GM12875 (cell line): Measurements from ENCODE around the gene ACACA.

Source experiments
- H3K4me3 ChIP-seq: one replicate; pipeline ENCODE4 v1.5.1; 2011; ENCODE audit warnings: low read depth, low read length, control low read depth
- TF ChIP-seq, protein P1 (sequence below): IDR thresholded peaks from 2 replicates; pipeline ENCODE4 v1.5.1; 2011; ENCODE audit warnings: low read depth, mild to moderate bottlenecking, control low read depth, inconsistent platforms, low read length, moderate library complexity, borderline replicate concordance; ENCODE audit not compliant: insufficient read depth

The ACACA gene

DNA sequence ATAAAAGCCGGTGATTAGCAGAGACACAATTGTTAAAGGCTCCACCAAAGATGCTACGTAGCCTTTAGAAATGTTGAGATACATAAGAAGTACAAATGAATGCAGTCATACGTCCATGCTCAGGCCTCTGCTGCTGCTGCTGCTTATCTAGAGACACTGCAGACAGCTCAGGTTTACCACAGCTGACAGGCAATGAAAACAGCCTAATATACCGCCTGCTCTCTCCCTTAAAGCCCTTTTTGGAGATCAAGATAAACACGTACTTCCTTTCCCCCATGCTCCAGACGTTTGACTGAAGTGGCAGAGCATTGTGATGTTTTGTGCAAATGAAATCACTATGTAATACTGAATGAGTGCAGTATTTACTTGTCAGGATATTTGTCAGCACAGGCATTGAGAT is 272.6 kb downstream of the ACACA start:
- no peak overlapping the region for H3K4me3 ChIP-seq
- TF ChIP-seq, protein P1, sequence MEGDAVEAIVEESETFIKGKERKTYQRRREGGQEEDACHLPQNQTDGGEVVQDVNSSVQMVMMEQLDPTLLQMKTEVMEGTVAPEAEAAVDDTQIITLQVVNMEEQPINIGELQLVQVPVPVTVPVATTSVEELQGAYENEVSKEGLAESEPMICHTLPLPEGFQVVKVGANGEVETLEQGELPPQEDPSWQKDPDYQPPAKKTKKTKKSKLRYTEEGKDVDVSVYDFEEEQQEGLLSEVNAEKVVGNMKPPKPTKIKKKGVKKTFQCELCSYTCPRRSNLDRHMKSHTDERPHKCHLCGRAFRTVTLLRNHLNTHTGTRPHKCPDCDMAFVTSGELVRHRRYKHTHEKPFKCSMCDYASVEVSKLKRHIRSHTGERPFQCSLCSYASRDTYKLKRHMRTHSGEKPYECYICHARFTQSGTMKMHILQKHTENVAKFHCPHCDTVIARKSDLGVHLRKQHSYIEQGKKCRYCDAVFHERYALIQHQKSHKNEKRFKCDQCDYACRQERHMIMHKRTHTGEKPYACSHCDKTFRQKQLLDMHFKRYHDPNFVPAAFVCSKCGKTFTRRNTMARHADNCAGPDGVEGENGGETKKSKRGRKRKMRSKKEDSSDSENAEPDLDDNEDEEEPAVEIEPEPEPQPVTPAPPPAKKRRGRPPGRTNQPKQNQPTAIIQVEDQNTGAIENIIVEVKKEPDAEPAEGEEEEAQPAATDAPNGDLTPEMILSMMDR: no peak

DNA sequence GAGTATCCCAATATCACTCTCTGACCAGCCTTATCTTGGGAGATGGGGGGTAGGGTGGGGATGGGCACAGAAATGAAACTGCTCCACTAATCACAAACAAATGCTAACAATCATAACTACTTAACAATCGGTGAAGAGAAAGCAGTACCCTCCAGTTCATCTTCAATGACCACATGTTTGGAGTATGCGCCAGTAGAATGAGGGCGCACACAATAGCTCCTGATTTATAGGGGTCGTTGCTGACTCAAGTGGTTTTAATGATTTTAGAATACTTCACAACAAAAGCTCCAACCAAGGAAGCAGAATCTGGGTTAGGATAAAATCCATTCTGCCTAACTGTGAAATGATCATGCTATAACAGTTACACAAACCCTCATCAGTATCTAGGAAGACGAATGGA is 273.5 kb downstream of the ACACA start:
- TF ChIP-seq, protein P1: no peak
- no peak overlapping the region for H3K4me3 ChIP-seq

DNA sequence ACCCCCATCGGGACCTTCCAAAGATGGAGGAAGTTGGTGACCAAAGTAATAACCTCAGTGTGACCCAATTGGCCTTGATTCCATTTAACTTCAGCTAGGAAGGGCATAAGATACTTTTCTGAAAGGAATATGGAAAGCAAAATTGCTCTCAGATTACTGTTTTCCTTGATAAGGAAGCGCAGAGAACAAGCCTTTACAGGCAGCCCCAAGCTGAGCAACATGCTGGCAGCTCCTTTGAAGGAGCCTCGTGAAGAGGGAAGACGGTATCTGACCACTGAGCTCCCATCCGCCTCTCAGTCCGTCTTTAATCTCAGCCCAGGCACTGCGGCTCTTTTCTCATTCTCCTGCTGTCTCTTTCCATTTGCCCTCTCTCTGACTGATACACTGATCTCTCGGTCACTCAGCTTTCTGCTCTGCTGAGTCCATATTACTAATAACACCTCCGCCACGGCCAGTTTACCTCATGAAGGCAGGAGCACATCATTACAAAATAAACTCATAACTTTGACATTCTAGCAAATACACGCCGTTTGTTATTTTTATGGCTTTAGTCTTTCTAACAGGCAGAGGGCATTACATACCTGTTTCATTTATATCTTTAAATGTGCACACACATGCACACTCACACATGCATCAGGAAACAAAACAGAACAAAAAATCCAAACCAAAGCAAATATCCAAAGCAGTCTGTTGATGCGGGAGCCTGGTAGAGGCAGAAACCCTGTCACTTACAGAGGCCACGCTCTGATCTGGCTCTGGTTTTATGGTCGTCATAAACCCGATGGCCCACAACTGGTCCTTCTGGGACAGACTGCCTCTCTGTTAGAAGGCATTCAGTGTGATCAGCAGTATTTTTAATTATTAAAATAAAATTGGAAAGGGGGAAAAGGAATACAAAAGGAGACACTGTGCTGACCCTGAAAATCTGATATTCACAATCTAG is 274.7 kb downstream of the ACACA start:
- H3K4me3 ChIP-seq: no peak overlapping the region
- TF ChIP-seq, protein P1: no peak

DNA sequence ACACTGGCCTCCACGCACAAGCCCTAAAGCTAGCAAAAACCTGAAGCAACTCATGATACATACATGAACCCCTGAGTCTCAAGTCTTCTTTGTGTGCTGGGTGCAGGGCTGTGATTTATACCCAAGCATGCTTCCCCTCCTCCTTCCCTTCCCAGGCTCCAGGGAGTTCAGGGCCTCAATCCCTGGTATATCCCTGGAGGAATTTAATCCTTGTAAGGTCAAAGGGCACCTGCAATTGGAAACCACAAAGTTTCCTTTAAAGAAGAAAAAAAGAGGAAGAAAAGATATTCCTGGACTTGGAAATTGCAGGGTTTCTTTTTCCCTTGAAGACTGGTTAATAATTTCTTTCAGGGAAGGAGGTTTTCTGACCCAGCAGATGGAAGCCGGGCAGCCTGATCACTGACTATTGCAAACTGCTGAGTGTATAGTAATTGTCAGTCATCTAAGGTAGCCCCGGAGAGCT is 275.6 kb downstream of the ACACA start:
- TF ChIP-seq, protein P1: no peak
- H3K4me3 ChIP-seq: no peak overlapping the region

DNA sequence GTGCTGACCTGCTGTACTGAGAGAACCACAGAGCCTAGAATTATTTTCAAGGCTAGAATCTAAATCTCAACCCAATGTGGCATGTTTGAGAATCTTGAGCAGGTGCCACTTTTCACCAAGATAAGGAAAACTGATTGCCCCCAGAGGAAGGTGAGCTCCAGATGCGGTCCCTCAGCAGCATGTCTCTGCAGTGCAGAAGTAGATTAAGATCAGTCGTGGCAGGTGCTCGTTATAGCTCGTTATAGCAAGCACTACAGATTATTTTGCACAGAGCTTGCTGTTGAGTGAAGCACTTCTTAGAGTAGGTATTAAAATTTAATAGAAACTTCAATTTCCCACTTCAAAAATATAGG is 281.8 kb downstream of the ACACA start:
- no peak overlapping the region for H3K4me3 ChIP-seq

DNA sequence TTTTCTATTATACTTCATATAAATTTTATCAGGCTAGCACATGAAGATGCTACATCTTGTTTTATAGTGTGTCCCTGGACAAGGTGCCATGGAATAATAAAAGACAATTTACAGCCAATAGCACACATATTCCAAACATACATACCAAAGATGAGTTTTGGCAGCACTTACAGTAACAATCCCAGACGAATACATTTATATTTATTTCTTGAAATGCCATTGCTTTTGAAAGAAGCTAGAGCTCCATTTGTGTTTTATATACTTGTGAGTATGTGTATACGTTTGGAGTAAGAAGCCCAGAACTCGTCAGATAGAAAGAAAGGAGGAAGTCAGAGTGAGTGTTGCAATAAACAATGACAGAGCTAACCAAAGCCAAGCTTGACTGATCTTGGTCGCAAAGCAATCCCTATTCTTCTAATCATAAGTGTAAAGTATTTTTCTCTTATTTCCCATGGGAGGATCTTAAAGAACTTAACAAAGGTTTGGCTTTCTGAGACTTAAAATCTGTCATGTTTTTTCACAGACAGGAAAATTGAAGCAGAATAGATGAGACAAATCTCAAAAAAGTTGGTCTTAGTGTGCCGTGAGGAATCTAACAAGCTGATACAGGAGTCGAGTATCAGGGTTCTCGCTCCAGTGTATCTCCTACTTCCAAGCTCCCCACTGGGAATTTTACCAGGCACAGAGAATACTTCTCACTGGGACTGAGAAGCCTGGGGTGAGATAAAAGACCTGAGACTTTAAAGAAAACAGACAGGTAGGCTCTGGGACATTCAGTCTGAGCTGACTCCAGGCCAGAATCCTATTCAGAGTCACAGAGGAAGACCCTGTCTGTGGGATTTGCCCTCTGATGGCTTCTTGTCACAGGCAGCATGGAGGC is 282.5 kb downstream of the ACACA start:
- H3K4me3 ChIP-seq: no peak overlapping the region
- TF ChIP-seq, protein P1: no peak

More for the DNA sequence above, 281.8 kb downstream of the ACACA start:
- TF ChIP-seq, protein P1: no peak
